ENCODE data around the gene HHLA2.
"Not testable (repeated sequence)": the region's sequence is repeated elsewhere in the genome, so short reads cannot be mapped to it uniquely, and the experiment has no call there.

The HHLA2 gene

GRCh38 chr3:108296239-108296638 lies at the start of gene HHLA2:
Gene HHLA2 (plus strand): TSS chr3:108296548. CDS start chr3:108351814, 55,266 bp downstream.
- no peaks in the 10 kb centered on the region for H3K27me3 ChIP-seq (ENCODE audit: low read depth)
- no peak for DNase-seq (ENCODE audit: low spot score in 2 of 2)
- no peaks in the 10 kb centered on the region for H3K36me3 ChIP-seq (replicated peaks)
- no peaks in the 10 kb centered on the region for H3K9me3 ChIP-seq
- in situ Hi-C loops (cut with MboI; ENCODE audit: low sequenced_read_pairs), result no loop called here
- H3K4me3 ChIP-seq, result no peak within 1 kb of the TSS
- no peaks in the 10 kb centered on the region for H3K4me1 ChIP-seq

- in situ Hi-C loops (cut with MboI; ENCODE audit: low sequenced_read_pairs), result no loop called here
- no peak for DNase-seq (ENCODE audit: low spot score in 2 of 2)
- H3K4me3 ChIP-seq, result no peak overlapping the region
- no peaks in the 10 kb centered on the region for H3K36me3 ChIP-seq (replicated peaks)
- H3K4me1 ChIP-seq, result no peaks in the 10 kb centered on the region
- H3K9me3 ChIP-seq, result no peaks in the 10 kb centered on the region
- no peaks in the 10 kb centered on the region for H3K27me3 ChIP-seq (ENCODE audit: low read depth)
Measured at GRCh38 chr3:108250626-108251025, 45.7 kb upstream of the HHLA2 start.

- no peaks in the 10 kb centered on the region for H3K4me1 ChIP-seq
- in situ Hi-C loops (cut with MboI; ENCODE audit: low sequenced_read_pairs), result no loop called here
Measured at GRCh38 chr3:108251265-108251664, 45.1 kb upstream of the HHLA2 start.

GRCh38 chr3:108251844-108252243 lies 44.5 kb upstream of the HHLA2 start:
- no peaks in the 10 kb centered on the region for H3K36me3 ChIP-seq (replicated peaks)

More at GRCh38 chr3:108251265-108251664, 45.1 kb upstream of the HHLA2 start:
- DNase-seq (ENCODE audit: low spot score in 2 of 2), result no peak
- Histone ChIP-seq H3K36me3 (replicated peaks) (no peaks in the 10 kb centered on the region), H3K9me3 (no peaks in the 10 kb centered on the region), H3K27me3 (ENCODE audit: low read depth) (no peaks in the 10 kb centered on the region), H3K4me3 (no peak overlapping the region)

GRCh38 chr3:108255131-108255530 lies 41.2 kb upstream of the HHLA2 start:
- Histone ChIP-seq H3K4me3 (no peak overlapping the region), H3K4me1 (no peaks in the 10 kb centered on the region), H3K9me3 (no peaks in the 10 kb centered on the region), H3K27me3 (ENCODE audit: low read depth) (no peaks in the 10 kb centered on the region), H3K36me3 (replicated peaks) (no peaks in the 10 kb centered on the region)
- no peak for DNase-seq (ENCODE audit: low spot score in 2 of 2)
- in situ Hi-C loops (cut with MboI; ENCODE audit: low sequenced_read_pairs), result no loop called here

More at GRCh38 chr3:108251844-108252243, 44.5 kb upstream of the HHLA2 start:
- no peak overlapping the region for H3K4me3 ChIP-seq
- in situ Hi-C loops (cut with MboI; ENCODE audit: low sequenced_read_pairs), result no loop called here
- no peaks in the 10 kb centered on the region for H3K4me1 ChIP-seq
- H3K9me3 ChIP-seq, result no peaks in the 10 kb centered on the region
- DNase-seq (ENCODE audit: low spot score in 2 of 2), result no peak
- H3K27me3 ChIP-seq (ENCODE audit: low read depth), result no peaks in the 10 kb centered on the region

- H3K9me3 ChIP-seq; H3K36me3 ChIP-seq (replicated peaks); H3K4me1 ChIP-seq; H3K27me3 ChIP-seq (ENCODE audit: low read depth); DNase-seq (ENCODE audit: low spot score in 2 of 2); H3K4me3 ChIP-seq; in situ Hi-C loops (cut with MboI; ENCODE audit: low sequenced_read_pairs): not testable (repeated sequence)
Measured at GRCh38 chr3:108264534-108265298, 31.6 kb upstream of the HHLA2 start.

- in situ Hi-C loops (cut with MboI; ENCODE audit: low sequenced_read_pairs); DNase-seq (ENCODE audit: low spot score in 2 of 2); H3K9me3 ChIP-seq; H3K4me1 ChIP-seq; H3K27me3 ChIP-seq (ENCODE audit: low read depth); H3K4me3 ChIP-seq; H3K36me3 ChIP-seq (replicated peaks): not testable (repeated sequence)
Measured at GRCh38 chr3:108268235-108268634, 28.1 kb upstream of the HHLA2 start.

- H3K36me3 ChIP-seq (replicated peaks), result no peaks in the 10 kb centered on the region
- no peak for DNase-seq (ENCODE audit: low spot score in 2 of 2)
- no peak overlapping the region for H3K4me3 ChIP-seq
- no peaks in the 10 kb centered on the region for H3K27me3 ChIP-seq (ENCODE audit: low read depth)
- in situ Hi-C loops (cut with MboI; ENCODE audit: low sequenced_read_pairs), result no loop called here
- H3K4me1 ChIP-seq, result no peaks in the 10 kb centered on the region
- no peaks in the 10 kb centered on the region for H3K9me3 ChIP-seq
Measured at GRCh38 chr3:108271626-108272025, 24.7 kb upstream of the HHLA2 start.

- H3K9me3 ChIP-seq; H3K4me3 ChIP-seq; H3K27me3 ChIP-seq (ENCODE audit: low read depth); H3K36me3 ChIP-seq (replicated peaks); in situ Hi-C loops (cut with MboI; ENCODE audit: low sequenced_read_pairs); DNase-seq (ENCODE audit: low spot score in 2 of 2); H3K4me1 ChIP-seq: not testable (repeated sequence)
Measured at GRCh38 chr3:108279066-108279465, 17.3 kb upstream of the HHLA2 start.

GRCh38 chr3:108280476-108280875 lies 15.9 kb upstream of the HHLA2 start:
- H3K9me3 ChIP-seq, result no peaks in the 10 kb centered on the region; the same call in 1 of the 2 replicates
- in situ Hi-C loops (cut with MboI; ENCODE audit: low sequenced_read_pairs), result no loop called here
- no peaks in the 10 kb centered on the region for H3K36me3 ChIP-seq (replicated peaks)
- no peaks in the 10 kb centered on the region for H3K27me3 ChIP-seq (ENCODE audit: low read depth)
- no peak overlapping the region for H3K4me3 ChIP-seq
- no peaks in the 10 kb centered on the region for H3K4me1 ChIP-seq
- no peak for DNase-seq (ENCODE audit: low spot score in 2 of 2)

- Histone ChIP-seq H3K9me3 (no peaks in the 10 kb centered on the region; the same call in 1 of the 2 replicates), H3K27me3 (ENCODE audit: low read depth) (no peaks in the 10 kb centered on the region), H3K36me3 (replicated peaks) (no peaks in the 10 kb centered on the region), H3K4me3 (no peak overlapping the region), H3K4me1 (no peaks in the 10 kb centered on the region)
- DNase-seq (ENCODE audit: low spot score in 2 of 2), result no peak
- in situ Hi-C loops (cut with MboI; ENCODE audit: low sequenced_read_pairs), result no loop called here
Measured at GRCh38 chr3:108281670-108282069, 14.7 kb upstream of the HHLA2 start.

- DNase-seq (ENCODE audit: low spot score in 2 of 2), result no peak
- in situ Hi-C loops (cut with MboI; ENCODE audit: low sequenced_read_pairs), result no loop called here
- Histone ChIP-seq H3K4me1 (no peaks in the 10 kb centered on the region), H3K9me3 (no peaks in the 10 kb centered on the region; the same call in 1 of the 2 replicates), H3K4me3 (no peak overlapping the region), H3K36me3 (replicated peaks) (no peaks in the 10 kb centered on the region), H3K27me3 (ENCODE audit: low read depth) (no peaks in the 10 kb centered on the region)
Measured at GRCh38 chr3:108283006-108283405, 13.3 kb upstream of the HHLA2 start.

- no peaks in the 10 kb centered on the region; the same call in 1 of the 2 replicates for H3K9me3 ChIP-seq
- no peak overlapping the region for H3K4me3 ChIP-seq
- in situ Hi-C loops (cut with MboI; ENCODE audit: low sequenced_read_pairs), result no loop called here
- no peaks in the 10 kb centered on the region for H3K27me3 ChIP-seq (ENCODE audit: low read depth)
- H3K36me3 ChIP-seq (replicated peaks), result no peaks in the 10 kb centered on the region
- DNase-seq (ENCODE audit: low spot score in 2 of 2), result no peak
- no peaks in the 10 kb centered on the region for H3K4me1 ChIP-seq
Measured at GRCh38 chr3:108283989-108284388, 12.4 kb upstream of the HHLA2 start.

GRCh38 chr3:108285176-108285575 lies 11.2 kb upstream of the HHLA2 start:
- DNase-seq (ENCODE audit: low spot score in 2 of 2), result no peak
- Histone ChIP-seq H3K9me3 (no peaks in the 10 kb centered on the region), H3K36me3 (replicated peaks) (no peaks in the 10 kb centered on the region), H3K4me3 (no peak overlapping the region), H3K27me3 (ENCODE audit: low read depth) (no peaks in the 10 kb centered on the region), H3K4me1 (no peaks in the 10 kb centered on the region)
- in situ Hi-C loops (cut with MboI; ENCODE audit: low sequenced_read_pairs), result no loop called here

- H3K36me3 ChIP-seq (replicated peaks), result no peaks in the 10 kb centered on the region
- H3K4me3 ChIP-seq, result no peak overlapping the region
- no peak for DNase-seq (ENCODE audit: low spot score in 2 of 2)
- H3K27me3 ChIP-seq (ENCODE audit: low read depth), result no peaks in the 10 kb centered on the region
- no peaks in the 10 kb centered on the region for H3K4me1 ChIP-seq
- H3K9me3 ChIP-seq, result no peaks in the 10 kb centered on the region
- in situ Hi-C loops (cut with MboI; ENCODE audit: low sequenced_read_pairs), result no loop called here
Measured at GRCh38 chr3:108287146-108287545, 9.2 kb upstream of the HHLA2 start.
